EL (cell line): ENCODE measurements around the gene PCDHA9.
"Not testable (repeated sequence)": the region's sequence is repeated elsewhere in the genome, so short reads cannot be mapped to it uniquely, and the experiment has no call there.

Source experiments
- DNase-seq: peaks from one replicate; pipeline ENCODE4 v3.0.0-alpha.2; 2016

Gene PCDHA9

GRCh38 chr5:140848139-140849102 lies at the start of gene PCDHA9:
PCDHA9 (plus strand) TSS chr5:140848382; CDS start chr5:140848496, 114 bp downstream.
- DNase-seq, result peak; percentile 5

GRCh38 chr5:140800816-140801493 lies 47.2 kb upstream of the PCDHA9 start, which contains the start of gene PCDHA3:
PCDHA3 (plus strand) TSS chr5:140801057.
- peak; percentile 37 for DNase-seq

- peak; percentile 4 for DNase-seq
Measured at GRCh38 chr5:140801494-140801841, 46.7 kb upstream of the PCDHA9 start.

- DNase-seq, result not testable (repeated sequence)
Measured at GRCh38 chr5:140802381-140802780, 45.8 kb upstream of the PCDHA9 start.

GRCh38 chr5:140802781-140803271 lies 45.4 kb upstream of the PCDHA9 start:
- DNase-seq, result no peak

- peak; percentile 13 for DNase-seq
Measured at GRCh38 chr5:140806834-140807775, 41.1 kb upstream of the PCDHA9 start, which contains the start of gene PCDHA4. PCDHA4 (plus strand) TSS chr5:140807068.

GRCh38 chr5:140808241-140808888 lies 39.8 kb upstream of the PCDHA9 start:
- DNase-seq, result not testable (repeated sequence)

- no peak for DNase-seq
Measured at GRCh38 chr5:140808889-140809291, 39.3 kb upstream of the PCDHA9 start.

GRCh38 chr5:140821375-140822280 lies 26.6 kb upstream of the PCDHA9 start, which contains the start of gene PCDHA5:
PCDHA5 (plus strand) TSS chr5:140821613.
- DNase-seq, result peak; percentile 27

- DNase-seq, result no peak
Measured at GRCh38 chr5:140822281-140822629, 25.9 kb upstream of the PCDHA9 start.

GRCh38 chr5:140822969-140823368 lies 25.2 kb upstream of the PCDHA9 start:
- not testable (repeated sequence) for DNase-seq

- no peak for DNase-seq
Measured at GRCh38 chr5:140823475-140823874, 24.7 kb upstream of the PCDHA9 start.

GRCh38 chr5:140827704-140828361 lies 20.3 kb upstream of the PCDHA9 start, which contains the start of gene PCDHA6:
PCDHA6 (plus strand) TSS chr5:140827960; CDS start chr5:140828092, 132 bp downstream.
- no peak for DNase-seq

GRCh38 chr5:140828362-140828737 lies 19.8 kb upstream of the PCDHA9 start:
- no peak for DNase-seq

GRCh38 chr5:140829511-140830501 lies 18.4 kb upstream of the PCDHA9 start:
- DNase-seq, result not testable (repeated sequence)

GRCh38 chr5:140833993-140834392 lies 14.2 kb upstream of the PCDHA9 start, which contains the start of gene PCDHA7:
PCDHA7 (plus strand) TSS chr5:140834269; CDS start chr5:140834384, 115 bp downstream.
- DNase-seq, result peak; percentile 20

GRCh38 chr5:140834439-140835008 lies 13.7 kb upstream of the PCDHA9 start:
- not testable (repeated sequence) for DNase-seq
